DMS153 treated with DMSO at 0.1 percent for 48 hours (cell line): ENCODE results near the gene MYOD1.

Experiments used
- DNase-seq: peaks from one replicate; lab custom pipeline; 2025; ENCODE audit not compliant: unreplicated experiment; lab: John Stamatoyannopoulos, UW

Gene MYOD1

GRCh38 chr11:17748761-17749721 is 29.7 kb downstream of the MYOD1 start:
- DNase-seq: no peak

DNA sequence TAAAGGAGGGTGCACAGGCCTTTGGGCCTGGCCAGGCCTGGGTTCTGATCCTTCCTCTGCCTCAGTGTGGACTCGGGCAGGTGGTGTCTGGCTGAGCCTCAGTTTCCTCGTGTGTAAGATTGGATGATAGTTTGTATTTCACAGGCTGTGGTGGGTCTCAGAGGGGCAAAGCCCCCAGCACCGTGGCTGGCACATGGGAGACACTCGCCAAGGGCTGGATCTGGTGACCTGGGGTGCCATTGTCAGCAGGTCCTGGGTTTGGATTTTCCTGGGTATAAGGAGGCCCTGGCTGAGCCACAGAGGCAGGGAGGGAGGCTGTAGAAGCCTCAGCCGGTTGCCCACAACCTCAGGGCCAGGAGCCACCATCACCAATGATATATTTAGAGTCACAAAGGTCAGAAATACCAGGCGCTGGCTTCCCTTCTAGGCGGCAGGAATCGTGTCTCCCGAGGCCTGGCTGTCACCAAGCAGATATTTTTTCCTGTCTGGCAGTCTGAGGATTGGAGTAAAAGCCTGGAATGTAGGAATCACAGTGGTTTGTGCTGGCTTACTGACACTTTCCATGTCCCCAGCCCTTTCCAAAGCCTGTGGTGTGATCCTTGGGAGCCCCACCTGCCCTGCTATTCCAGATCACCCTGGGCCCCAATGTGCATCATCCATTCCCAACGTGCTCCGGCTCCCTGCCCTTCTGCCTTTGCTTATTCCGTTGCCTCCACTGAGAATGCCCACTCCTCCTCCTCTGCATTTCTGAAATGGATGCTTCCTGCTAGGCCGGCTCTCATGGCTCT is 30.8 kb downstream of the MYOD1 start:
- DNase-seq: no peak

DNA sequence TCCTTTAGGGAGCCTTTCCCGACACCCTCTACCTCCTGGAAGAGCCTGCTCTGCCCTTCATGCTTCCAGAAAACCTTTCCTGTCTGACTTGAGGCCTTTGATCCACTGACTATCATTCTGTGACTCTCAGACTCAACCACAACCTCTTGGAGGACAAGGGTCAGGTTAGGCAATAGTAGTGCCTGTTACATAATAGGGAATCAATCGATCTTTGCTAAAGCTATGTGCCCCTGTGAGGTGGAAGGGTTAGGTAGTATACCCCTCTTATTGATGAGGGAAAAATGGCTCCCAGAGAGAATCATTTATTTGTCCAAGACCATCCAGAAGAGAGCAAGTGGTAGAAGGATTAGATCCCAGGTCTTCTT is 31.4 kb downstream of the MYOD1 start:
- DNase-seq: no peak

GRCh38 chr11:17751558-17751957 is 32.2 kb downstream of the MYOD1 start:
- DNase-seq: no peak

DNA sequence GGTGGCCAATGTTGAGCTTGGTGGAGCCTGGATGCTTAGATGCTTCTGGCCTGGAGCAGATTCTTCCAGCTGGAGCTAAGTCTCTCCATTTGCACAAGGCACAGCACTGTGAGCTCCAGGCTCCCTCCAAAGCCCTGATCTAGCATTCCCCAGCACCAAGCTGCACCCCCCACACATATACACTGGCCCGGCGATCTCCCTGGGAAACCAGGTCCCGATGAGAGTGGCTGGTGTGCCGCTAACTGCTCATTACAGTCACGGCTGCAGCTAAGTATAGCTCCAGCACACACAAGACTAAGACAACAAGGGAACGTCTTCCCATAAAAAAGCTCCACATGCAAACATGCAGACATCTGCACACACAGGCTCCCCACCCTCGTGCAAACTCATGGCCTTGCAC is 32.8 kb downstream of the MYOD1 start:
- no peak for DNase-seq

DNA sequence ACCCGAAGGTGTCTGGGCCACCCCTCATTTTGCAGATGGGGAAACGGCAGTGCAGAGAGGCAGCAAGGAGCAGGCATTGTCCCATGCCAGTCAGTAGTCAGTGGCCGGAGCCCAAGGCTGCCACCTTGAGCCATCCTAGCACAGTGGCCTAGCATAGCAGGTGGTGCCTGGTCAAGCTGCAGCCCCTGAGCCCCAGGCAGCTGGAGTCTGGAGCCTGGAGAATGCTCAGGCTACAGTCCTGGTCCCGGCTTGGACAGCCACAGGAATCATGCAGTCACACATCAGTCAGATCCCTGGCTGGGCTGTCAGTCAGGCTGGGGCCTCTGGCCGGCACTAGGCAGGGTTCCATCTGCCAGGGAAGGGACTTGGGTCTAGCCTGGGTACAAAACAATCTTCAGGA is 33.8 kb downstream of the MYOD1 start:
- no peak for DNase-seq

- no peak for DNase-seq
Observed at GRCh38 chr11:17753641-17754040, 34.3 kb downstream of the MYOD1 start.

GRCh38 chr11:17755891-17756290 is 36.5 kb downstream of the MYOD1 start:
- no peak for DNase-seq

GRCh38 chr11:17760102-17761029 is 41.0 kb downstream of the MYOD1 start:
- DNase-seq: peak; percentile 42

GRCh38 chr11:17762309-17762974 is 43.1 kb downstream of the MYOD1 start:
- no peak for DNase-seq

DNA sequence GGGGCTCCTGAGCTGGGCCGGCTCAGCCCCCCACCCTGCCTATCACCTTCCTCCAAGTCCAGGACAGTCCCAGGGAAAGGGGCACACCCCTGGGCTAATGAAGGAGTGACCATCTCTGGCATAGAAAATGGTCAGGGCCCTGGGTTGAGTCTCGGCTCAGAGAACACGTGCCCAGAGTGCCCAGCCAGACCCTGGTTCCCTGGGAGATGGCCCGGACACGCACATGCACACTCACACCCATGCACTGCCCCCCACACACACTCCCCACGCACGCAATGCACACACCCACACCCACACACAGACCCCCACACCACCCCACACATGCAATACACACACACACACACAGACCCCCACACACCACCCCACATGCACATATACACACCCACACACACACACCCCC is 43.9 kb downstream of the MYOD1 start:
- no peak for DNase-seq

GRCh38 chr11:17763703-17764102 is 44.3 kb downstream of the MYOD1 start:
- DNase-seq: no peak

- no peak for DNase-seq
Observed at GRCh38 chr11:17764446-17765218, 45.3 kb downstream of the MYOD1 start.

GRCh38 chr11:17765356-17766072 is 46.1 kb downstream of the MYOD1 start:
- no peak for DNase-seq

- DNase-seq: no peak
Observed at GRCh38 chr11:17766073-17766359, 46.6 kb downstream of the MYOD1 start.

DNA sequence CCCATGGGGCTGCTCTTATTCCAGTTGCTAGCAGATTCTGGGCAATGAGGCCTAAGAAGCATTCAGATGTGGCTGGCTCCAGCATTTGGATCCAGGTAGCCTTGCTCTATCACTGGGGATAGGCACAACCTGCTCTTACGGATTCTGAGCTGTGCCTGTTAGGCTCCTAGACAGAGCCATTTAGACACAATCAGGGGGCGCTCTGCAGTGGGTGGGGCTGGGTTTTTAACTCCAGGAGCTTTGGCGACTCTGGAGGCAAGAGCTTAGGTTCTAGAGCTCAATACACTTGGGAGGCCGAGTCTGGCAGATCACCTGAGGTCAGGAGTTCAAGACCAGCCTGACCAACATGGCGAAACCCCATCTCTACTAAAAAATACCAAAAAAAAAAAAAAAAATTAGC is 47.2 kb downstream of the MYOD1 start:
- DNase-seq: no peak

DNA sequence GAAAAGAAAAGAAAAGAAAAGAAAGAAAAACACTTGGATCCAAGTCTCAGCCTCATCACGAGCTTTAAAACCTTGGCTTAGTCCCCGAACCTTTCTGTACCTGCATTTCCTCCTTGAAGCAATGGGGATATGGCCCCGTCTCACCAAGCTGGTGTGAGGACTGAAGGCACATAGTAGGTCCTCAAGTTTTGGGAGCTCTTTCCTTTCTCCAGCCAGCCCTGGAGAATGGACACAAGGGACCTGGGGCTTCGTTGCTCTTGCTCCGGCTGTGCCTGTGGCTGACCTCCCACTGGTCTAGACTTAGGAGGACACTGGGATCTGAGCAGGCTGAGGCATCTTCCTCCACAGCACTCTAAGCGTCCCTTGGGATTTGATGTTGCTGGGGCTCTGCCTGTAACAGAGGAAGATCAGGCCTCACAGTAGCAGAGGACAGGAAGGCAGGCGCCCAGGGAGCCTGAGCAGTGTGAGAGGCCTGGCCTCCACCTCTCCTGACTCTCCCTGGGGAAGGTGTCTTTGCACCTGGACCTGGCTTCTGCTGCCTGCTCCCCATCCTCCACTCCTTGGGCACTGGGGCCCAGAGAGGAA is 48.0 kb downstream of the MYOD1 start:
- no peak for DNase-seq

- no peak for DNase-seq
Observed at GRCh38 chr11:17767914-17768313, 48.5 kb downstream of the MYOD1 start.

GRCh38 chr11:17768547-17768946 is 49.2 kb downstream of the MYOD1 start:
- DNase-seq: no peak
